HEK293 (cell line): ENCODE results near the gene SARS2.

ENCODE experiments used
- BCL6B ChIP-seq: fragments of 450-650 bp; formaldehyde crosslinking; IDR thresholded peaks from 2 replicates; pipeline ENCODE4 v1.5.1; 2017; ENCODE audit warnings: missing biosample characterization, missing genetic modification characterization
- FEZF1 ChIP-seq: fragments of 450-650 bp; formaldehyde crosslinking; IDR thresholded peaks from 2 replicates; pipeline ENCODE4 v1.5.1; 2016; ENCODE audit warnings: missing biosample characterization, missing genetic modification characterization
- GLIS2 ChIP-seq: fragments of 450-650 bp; formaldehyde crosslinking; IDR thresholded peaks from 2 replicates; pipeline ENCODE4 v1.5.1; 2016; ENCODE audit warnings: missing biosample characterization, missing genetic modification characterization
- HOXC10 ChIP-seq: sonication (generic); formaldehyde crosslinking; IDR thresholded peaks from 2 replicates; pipeline ENCODE4 v1.8.1; 2023; ENCODE audit warnings: mild to moderate bottlenecking, missing genetic modification reagents
- PRDM6 ChIP-seq: fragments of 450-650 bp; formaldehyde crosslinking; IDR thresholded peaks from 2 replicates; pipeline ENCODE4 v1.5.1; 2017; ENCODE audit warnings: missing biosample characterization, missing genetic modification characterization
- SETDB1 ChIP-seq: IDR thresholded peaks from one replicate; pipeline ENCODE4 v1.6.1; 2017; ENCODE audit warnings: mild to moderate bottlenecking, low read length, moderate library complexity, mixed read lengths; ENCODE audit not compliant: insufficient read length
- SP7 ChIP-seq: fragments of 450-650 bp; formaldehyde crosslinking; IDR thresholded peaks from 2 replicates; pipeline ENCODE4 v1.5.1; 2016; ENCODE audit warnings: missing biosample characterization, missing genetic modification characterization
- TCF7L2 ChIP-seq: IDR thresholded peaks from 2 replicates; pipeline ENCODE4 v1.6.1; 2011; ENCODE audit warnings: low read depth, mild to moderate bottlenecking, inconsistent platforms, low read length, moderate library complexity, borderline replicate concordance
- WT1 ChIP-seq: fragments of 450-650 bp; formaldehyde crosslinking; IDR thresholded peaks from 2 replicates; pipeline ENCODE4 v1.5.1; 2016; ENCODE audit warnings: missing biosample characterization, missing genetic modification characterization
- ZBTB20 ChIP-seq: fragments of 450-650 bp; formaldehyde crosslinking; IDR thresholded peaks from 2 replicates; pipeline ENCODE4 v1.5.1; 2016; ENCODE audit warnings: missing biosample characterization, missing genetic modification characterization
- ZFP37 ChIP-seq: fragments of 450-650 bp; formaldehyde crosslinking; IDR thresholded peaks from 2 replicates; pipeline ENCODE4 v1.5.1; 2016; ENCODE audit warnings: missing biosample characterization, missing genetic modification characterization
- ZNF155 ChIP-seq: fragments of 450-650 bp; formaldehyde crosslinking; IDR thresholded peaks from 2 replicates; pipeline ENCODE4 v1.5.1; 2016; ENCODE audit warnings: missing biosample characterization, missing genetic modification characterization
- ZNF292 ChIP-seq: fragments of 450-650 bp; formaldehyde crosslinking; IDR thresholded peaks from 2 replicates; pipeline ENCODE4 v1.5.1; 2016; ENCODE audit warnings: low read depth, missing biosample characterization, missing genetic modification characterization, borderline replicate concordance
- ZNF404 ChIP-seq: fragments of 450-650 bp; formaldehyde crosslinking; IDR thresholded peaks from 2 replicates; pipeline ENCODE4 v1.5.1; 2017; ENCODE audit warnings: missing biosample characterization, missing genetic modification characterization
- ZNF433 ChIP-seq: fragments of 450-650 bp; formaldehyde crosslinking; IDR thresholded peaks from 2 replicates; pipeline ENCODE4 v1.5.1; 2016; ENCODE audit warnings: missing biosample characterization, missing genetic modification characterization, low read depth
- ZNF501 ChIP-seq: fragments of 450-650 bp; formaldehyde crosslinking; IDR thresholded peaks from 2 replicates; pipeline ENCODE4 v1.5.1; 2016; ENCODE audit warnings: missing biosample characterization, missing genetic modification characterization
- ZNF549 ChIP-seq: fragments of 450-650 bp; IDR thresholded peaks from 2 replicates; pipeline ENCODE4 v1.5.1; 2018; ENCODE audit warnings: missing biosample characterization, missing genetic modification characterization, mild to moderate bottlenecking, inconsistent platforms, moderate library complexity
- ZNF624 ChIP-seq: fragments of 450-650 bp; formaldehyde crosslinking; IDR thresholded peaks from 2 replicates; pipeline ENCODE4 v1.5.1; 2017; ENCODE audit warnings: missing biosample characterization, missing genetic modification characterization
- ZNF626 ChIP-seq: fragments of 450-650 bp; sonication (Bioruptor Pico); formaldehyde crosslinking; IDR thresholded peaks from 2 replicates; pipeline ENCODE4 v1.5.1; 2018; ENCODE audit warnings: missing biosample characterization, missing genetic modification characterization, inconsistent platforms
- ZNF670 ChIP-seq: fragments of 450-650 bp; formaldehyde crosslinking; IDR thresholded peaks from 2 replicates; pipeline ENCODE4 v1.5.1; 2016; ENCODE audit warnings: missing biosample characterization, missing genetic modification characterization, low read depth
- ZNF791 ChIP-seq: fragments of 450-650 bp; formaldehyde crosslinking; IDR thresholded peaks from 2 replicates; pipeline ENCODE4 v1.5.1; 2016; ENCODE audit warnings: missing biosample characterization, missing genetic modification characterization
- ZNF843 ChIP-seq: fragments of 450-650 bp; formaldehyde crosslinking; IDR thresholded peaks from 2 replicates; pipeline ENCODE4 v1.5.1; 2016; ENCODE audit warnings: missing biosample characterization, missing genetic modification characterization
- ZSCAN30 ChIP-seq: fragments of 450-650 bp; IDR thresholded peaks from 2 replicates; pipeline ENCODE4 v1.5.1; 2018; ENCODE audit warnings: missing biosample characterization, mild to moderate bottlenecking, missing genetic modification characterization, moderate library complexity
- TF ChIP-seq, protein P1 (sequence below): fragments of 450-650 bp; formaldehyde crosslinking; IDR thresholded peaks from 2 replicates; pipeline ENCODE4 v1.5.1; 2016; ENCODE audit warnings: missing biosample characterization, missing genetic modification characterization
- TF ChIP-seq, protein P2 (sequence below): fragments of 450-650 bp; formaldehyde crosslinking; IDR thresholded peaks from 2 replicates; pipeline ENCODE4 v1.5.1; 2016; ENCODE audit warnings: missing biosample characterization, missing genetic modification characterization, borderline replicate concordance
- TF ChIP-seq, protein P3 (sequence below): fragments of 450-650 bp; formaldehyde crosslinking; IDR thresholded peaks from 2 replicates; pipeline ENCODE4 v1.5.1; 2016; ENCODE audit warnings: missing biosample characterization, missing genetic modification characterization
- TF ChIP-seq, protein P4 (sequence below): fragments of 450-650 bp; formaldehyde crosslinking; IDR thresholded peaks from 2 replicates; pipeline ENCODE4 v1.5.1; 2017; ENCODE audit warnings: missing biosample characterization, missing genetic modification characterization

Gene SARS2

GRCh38 chr19:38929929-38930775 lies at the start of gene SARS2 (continued):
- TF ChIP-seq ZFP37 (tag by site-specific recombination) (peak; percentile 98), ZNF626 (tag by site-specific recombination) (no peak), ZNF624 (tag by site-specific recombination) (no peak), HOXC10 (CRISPR knock-in tag) (no peak), FEZF1 (tag by site-specific recombination) (no peak), ZNF549 (tag by site-specific recombination) (no peak), PRDM6 (tag by site-specific recombination) (no peak), SP7 (tag by site-specific recombination) (peak; percentile 94), TCF7L2 (no peak), ZNF292 (tag by site-specific recombination) (no peak), BCL6B (tag by site-specific recombination) (no peak; the same call in 1 of the 2 replicates), ZNF670 (no peak), SETDB1 (no peak), WT1 (peak; percentile 61), GLIS2 (peak; percentile 60), ZSCAN30 (tag by site-specific recombination) (peak; percentile 100), ZNF501 (tag by site-specific recombination) (peak; percentile 99), ZBTB20 (tag by site-specific recombination) (peak; percentile 35; the same call in 1 of the 2 replicates), ZNF155 (tag by site-specific recombination) (no peak), ZNF433 (tag by site-specific recombination) (no peak), ZNF843 (tag by site-specific recombination) (peak; percentile 67; the same call in 1 of the 2 replicates), ZNF404 (no peak), ZNF791 (tag by site-specific recombination) (no peak)
- TF ChIP-seq, protein P1, sequence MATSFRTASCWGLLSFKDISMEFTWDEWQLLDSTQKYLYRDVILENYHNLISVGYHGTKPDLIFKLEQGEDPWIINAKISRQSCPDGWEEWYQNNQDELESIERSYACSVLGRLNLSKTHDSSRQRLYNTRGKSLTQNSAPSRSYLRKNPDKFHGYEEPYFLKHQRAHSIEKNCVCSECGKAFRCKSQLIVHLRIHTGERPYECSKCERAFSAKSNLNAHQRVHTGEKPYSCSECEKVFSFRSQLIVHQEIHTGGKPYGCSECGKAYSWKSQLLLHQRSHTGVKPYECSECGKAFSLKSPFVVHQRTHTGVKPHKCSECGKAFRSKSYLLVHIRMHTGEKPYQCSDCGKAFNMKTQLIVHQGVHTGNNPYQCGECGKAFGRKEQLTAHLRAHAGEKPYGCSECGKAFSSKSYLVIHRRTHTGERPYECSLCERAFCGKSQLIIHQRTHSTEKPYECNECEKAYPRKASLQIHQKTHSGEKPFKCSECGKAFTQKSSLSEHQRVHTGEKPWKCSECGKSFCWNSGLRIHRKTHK (tag by site-specific recombination) = no peak
- TF ChIP-seq, protein P2, sequence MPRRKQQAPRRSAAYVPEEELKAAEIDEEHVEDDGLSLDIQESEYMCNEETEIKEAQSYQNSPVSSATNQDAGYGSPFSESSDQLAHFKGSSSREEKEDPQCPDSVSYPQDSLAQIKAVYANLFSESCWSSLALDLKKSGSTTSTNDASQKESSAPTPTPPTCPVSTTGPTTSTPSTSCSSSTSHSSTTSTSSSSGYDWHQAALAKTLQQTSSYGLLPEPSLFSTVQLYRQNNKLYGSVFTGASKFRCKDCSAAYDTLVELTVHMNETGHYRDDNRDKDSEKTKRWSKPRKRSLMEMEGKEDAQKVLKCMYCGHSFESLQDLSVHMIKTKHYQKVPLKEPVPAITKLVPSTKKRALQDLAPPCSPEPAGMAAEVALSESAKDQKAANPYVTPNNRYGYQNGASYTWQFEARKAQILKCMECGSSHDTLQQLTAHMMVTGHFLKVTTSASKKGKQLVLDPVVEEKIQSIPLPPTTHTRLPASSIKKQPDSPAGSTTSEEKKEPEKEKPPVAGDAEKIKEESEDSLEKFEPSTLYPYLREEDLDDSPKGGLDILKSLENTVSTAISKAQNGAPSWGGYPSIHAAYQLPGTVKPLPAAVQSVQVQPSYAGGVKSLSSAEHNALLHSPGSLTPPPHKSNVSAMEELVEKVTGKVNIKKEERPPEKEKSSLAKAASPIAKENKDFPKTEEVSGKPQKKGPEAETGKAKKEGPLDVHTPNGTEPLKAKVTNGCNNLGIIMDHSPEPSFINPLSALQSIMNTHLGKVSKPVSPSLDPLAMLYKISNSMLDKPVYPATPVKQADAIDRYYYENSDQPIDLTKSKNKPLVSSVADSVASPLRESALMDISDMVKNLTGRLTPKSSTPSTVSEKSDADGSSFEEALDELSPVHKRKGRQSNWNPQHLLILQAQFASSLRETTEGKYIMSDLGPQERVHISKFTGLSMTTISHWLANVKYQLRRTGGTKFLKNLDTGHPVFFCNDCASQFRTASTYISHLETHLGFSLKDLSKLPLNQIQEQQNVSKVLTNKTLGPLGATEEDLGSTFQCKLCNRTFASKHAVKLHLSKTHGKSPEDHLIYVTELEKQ (tag by site-specific recombination) = peak; percentile 55; the same call in 1 of the 2 replicates
- TF ChIP-seq, protein P3, sequence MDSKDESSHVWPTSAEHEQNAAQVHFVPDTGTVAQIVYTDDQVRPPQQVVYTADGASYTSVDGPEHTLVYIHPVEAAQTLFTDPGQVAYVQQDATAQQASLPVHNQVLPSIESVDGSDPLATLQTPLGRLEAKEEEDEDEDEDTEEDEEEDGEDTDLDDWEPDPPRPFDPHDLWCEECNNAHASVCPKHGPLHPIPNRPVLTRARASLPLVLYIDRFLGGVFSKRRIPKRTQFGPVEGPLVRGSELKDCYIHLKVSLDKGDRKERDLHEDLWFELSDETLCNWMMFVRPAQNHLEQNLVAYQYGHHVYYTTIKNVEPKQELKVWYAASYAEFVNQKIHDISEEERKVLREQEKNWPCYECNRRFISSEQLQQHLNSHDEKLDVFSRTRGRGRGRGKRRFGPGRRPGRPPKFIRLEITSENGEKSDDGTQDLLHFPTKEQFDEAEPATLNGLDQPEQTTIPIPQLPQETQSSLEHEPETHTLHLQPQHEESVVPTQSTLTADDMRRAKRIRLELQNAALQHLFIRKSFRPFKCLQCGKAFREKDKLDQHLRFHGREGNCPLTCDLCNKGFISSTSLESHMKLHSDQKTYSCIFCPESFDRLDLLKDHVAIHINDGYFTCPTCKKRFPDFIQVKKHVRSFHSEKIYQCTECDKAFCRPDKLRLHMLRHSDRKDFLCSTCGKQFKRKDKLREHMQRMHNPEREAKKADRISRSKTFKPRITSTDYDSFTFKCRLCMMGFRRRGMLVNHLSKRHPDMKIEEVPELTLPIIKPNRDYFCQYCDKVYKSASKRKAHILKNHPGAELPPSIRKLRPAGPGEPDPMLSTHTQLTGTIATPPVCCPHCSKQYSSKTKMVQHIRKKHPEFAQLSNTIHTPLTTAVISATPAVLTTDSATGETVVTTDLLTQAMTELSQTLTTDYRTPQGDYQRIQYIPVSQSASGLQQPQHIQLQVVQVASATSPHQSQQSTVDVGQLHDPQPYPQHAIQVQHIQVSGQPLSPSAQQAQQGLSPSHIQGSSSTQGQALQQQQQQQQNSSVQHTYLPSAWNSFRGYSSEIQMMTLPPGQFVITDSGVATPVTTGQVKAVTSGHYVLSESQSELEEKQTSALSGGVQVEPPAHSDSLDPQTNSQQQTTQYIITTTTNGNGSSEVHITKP (tag by site-specific recombination) = no peak; the same call in 1 of the 2 replicates
- TF ChIP-seq, protein P4, sequence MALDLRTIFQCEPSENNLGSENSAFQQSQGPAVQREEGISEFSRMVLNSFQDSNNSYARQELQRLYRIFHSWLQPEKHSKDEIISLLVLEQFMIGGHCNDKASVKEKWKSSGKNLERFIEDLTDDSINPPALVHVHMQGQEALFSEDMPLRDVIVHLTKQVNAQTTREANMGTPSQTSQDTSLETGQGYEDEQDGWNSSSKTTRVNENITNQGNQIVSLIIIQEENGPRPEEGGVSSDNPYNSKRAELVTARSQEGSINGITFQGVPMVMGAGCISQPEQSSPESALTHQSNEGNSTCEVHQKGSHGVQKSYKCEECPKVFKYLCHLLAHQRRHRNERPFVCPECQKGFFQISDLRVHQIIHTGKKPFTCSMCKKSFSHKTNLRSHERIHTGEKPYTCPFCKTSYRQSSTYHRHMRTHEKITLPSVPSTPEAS (tag by site-specific recombination) = 0 out of 2 replicates have a peak, but pooled peaks have one; percentile 58
